ENCODE data around the gene NUTM1. TPM values are rescaled to one million over a fixed set of nuclear protein-coding genes. Genes with fewer than 3 reads are reported as not detected.
"Not testable (repeated sequence)": the region's sequence is repeated elsewhere in the genome, so short reads cannot be mapped to it uniquely, and the experiment has no call there.

Gene NUTM1
- total RNA-seq, 1 donor: under 0.01 TPM

GRCh38 chr15:34373951-34374350 is 30.8 kb downstream of the NUTM1 start:
- DNase-seq (ENCODE audit: low read depth): no peak
- TF ChIP-seq CTCF (IDR thresholded peaks at IDR 0.05; ENCODE audit: insufficient read depth, low read length): no peak
- H3K4me3 ChIP-seq (ENCODE audit: low read depth, low read length): no peak overlapping the region

GRCh38 chr15:34374816-34375215 is 31.7 kb downstream of the NUTM1 start:
- no peak overlapping the region for H3K4me3 ChIP-seq (ENCODE audit: low read depth, low read length)
- DNase-seq (ENCODE audit: low read depth): no peak
- no peak for TF ChIP-seq CTCF (IDR thresholded peaks at IDR 0.05; ENCODE audit: insufficient read depth, low read length)

GRCh38 chr15:34375541-34375940 is 32.4 kb downstream of the NUTM1 start:
- not testable (repeated sequence) for H3K4me3 ChIP-seq (ENCODE audit: low read depth, low read length); DNase-seq (ENCODE audit: low read depth)

GRCh38 chr15:34376856-34377255 is 33.7 kb downstream of the NUTM1 start:
- no peak for TF ChIP-seq CTCF (IDR thresholded peaks at IDR 0.05; ENCODE audit: insufficient read depth, low read length)
- no peak for DNase-seq (ENCODE audit: low read depth)
- no peak overlapping the region for H3K4me3 ChIP-seq (ENCODE audit: low read depth, low read length)

GRCh38 chr15:34380491-34380890 is 37.4 kb downstream of the NUTM1 start:
- H3K4me3 ChIP-seq (ENCODE audit: low read depth, low read length); DNase-seq (ENCODE audit: low read depth): not testable (repeated sequence)

- not testable (repeated sequence) for DNase-seq (ENCODE audit: low read depth); H3K4me3 ChIP-seq (ENCODE audit: low read depth, low read length)
Measured at GRCh38 chr15:34381829-34382521, 38.9 kb downstream of the NUTM1 start.

GRCh38 chr15:34389594-34390086 is 46.5 kb downstream of the NUTM1 start:
- not testable (repeated sequence) for DNase-seq (ENCODE audit: low read depth); H3K4me3 ChIP-seq (ENCODE audit: low read depth, low read length)

GRCh38 chr15:34392981-34393380 is 49.9 kb downstream of the NUTM1 start:
- not testable (repeated sequence) for DNase-seq (ENCODE audit: low read depth); H3K4me3 ChIP-seq (ENCODE audit: low read depth, low read length)

- DNase-seq (ENCODE audit: low read depth); H3K4me3 ChIP-seq (ENCODE audit: low read depth, low read length): not testable (repeated sequence)
Measured at GRCh38 chr15:34397637-34398259, 54.6 kb downstream of the NUTM1 start.

GRCh38 chr15:34403160-34403598 is 60.1 kb downstream of the NUTM1 start:
- DNase-seq (ENCODE audit: low read depth); H3K4me3 ChIP-seq (ENCODE audit: low read depth, low read length): not testable (repeated sequence)

- DNase-seq (ENCODE audit: low read depth); H3K4me3 ChIP-seq (ENCODE audit: low read depth, low read length): not testable (repeated sequence)
Measured at GRCh38 chr15:34403899-34404298, 60.8 kb downstream of the NUTM1 start.

Small RNA genes within 50 kb of the gene (small RNA-seq; reads per million reads assigned to genes)
- gene MIR1233-1 (not detected), gene RF00019 (not detected)

Other genes with a start within 250 kb of the NUTM1 start
- 26.0 and 46.6 TPM in 2 replicates for gene EMC7, start 241.5 kb upstream of the NUTM1 start, total RNA-seq (ENCODE audit: low replicate concordance)
- 1.6 and 2.2 TPM in 2 replicates for gene PGBD4, start 241.2 kb upstream of the NUTM1 start, total RNA-seq (ENCODE audit: low replicate concordance)
- 31.7 and 57.3 TPM in 2 replicates for gene KATNBL1, start 133.2 kb upstream of the NUTM1 start, total RNA-seq (ENCODE audit: low replicate concordance)
- gene EMC4, start 118.3 kb upstream of the NUTM1 start, total RNA-seq (ENCODE audit: low replicate concordance): 121 and 129 TPM in 2 replicates
- gene SLC12A6, start 5.5 kb upstream of the NUTM1 start, total RNA-seq (ENCODE audit: low replicate concordance): 29.4 and 47.3 TPM in 2 replicates
- 27.4 and 285 TPM in 2 replicates for gene NOP10, start 179 bp upstream of the NUTM1 start, total RNA-seq (ENCODE audit: low replicate concordance)
- 12.5 and 19.3 TPM in 2 replicates for gene LPCAT4, start 23.9 kb downstream of the NUTM1 start, total RNA-seq (ENCODE audit: low replicate concordance)
- gene GOLGA8A, start 94.5 kb downstream of the NUTM1 start, total RNA-seq (ENCODE audit: low replicate concordance): 18.9 and 23.5 TPM in 2 replicates
- gene GOLGA8B, start 240.3 kb downstream of the NUTM1 start, total RNA-seq (ENCODE audit: low replicate concordance): 18.0 and 33.9 TPM in 2 replicates